OCI-M1 (cell line): ENCODE results near the gene TMCC3.
A peak's percentile ranks its signal among the peaks of the same experiment; 100 is the strongest.

Source experiments
- DNase-seq: peaks from one replicate; lab custom pipeline; 2025; lab: John Stamatoyannopoulos, UW

TMCC3 gene

DNA sequence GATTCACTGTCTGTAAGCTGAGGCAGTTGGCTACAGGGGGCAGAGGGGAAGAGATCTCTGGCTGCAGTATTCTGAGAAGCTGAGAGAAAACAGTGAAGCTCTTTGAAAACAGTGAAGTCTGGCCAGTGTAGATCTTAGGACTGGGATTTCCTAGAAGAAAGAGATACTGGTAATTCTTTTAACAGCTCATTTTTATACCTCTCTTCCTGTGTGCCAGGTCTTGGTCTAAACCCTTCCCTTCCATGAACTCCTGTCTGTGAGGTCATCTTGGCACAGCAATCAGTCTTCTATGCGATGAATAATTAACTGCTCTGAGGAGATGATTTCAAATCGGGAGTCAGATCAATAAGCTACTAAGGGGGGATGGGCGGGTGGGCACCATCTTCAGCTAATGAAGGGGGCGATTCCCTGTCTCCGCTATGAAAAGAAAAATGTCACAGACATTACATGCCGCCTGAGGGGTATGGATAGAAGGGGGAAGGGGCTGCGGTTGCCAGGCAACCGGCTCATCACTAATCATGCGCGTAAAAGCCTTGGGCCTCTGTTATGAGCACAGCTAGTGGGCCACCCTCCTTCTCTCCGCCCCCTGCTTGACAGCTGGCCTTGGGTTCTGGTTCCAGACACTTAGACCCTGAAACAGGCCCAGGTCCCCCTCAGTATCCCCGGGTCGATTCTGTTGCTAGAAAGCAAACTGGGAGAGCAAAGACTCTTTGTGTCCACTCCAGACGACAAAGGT, 115.4 kb downstream of the TMCC3 start:
- DNase-seq, result peak; percentile 63

GRCh38 chr12:94534278-94534677, 116.1 kb downstream of the TMCC3 start:
- no peak for DNase-seq

DNA sequence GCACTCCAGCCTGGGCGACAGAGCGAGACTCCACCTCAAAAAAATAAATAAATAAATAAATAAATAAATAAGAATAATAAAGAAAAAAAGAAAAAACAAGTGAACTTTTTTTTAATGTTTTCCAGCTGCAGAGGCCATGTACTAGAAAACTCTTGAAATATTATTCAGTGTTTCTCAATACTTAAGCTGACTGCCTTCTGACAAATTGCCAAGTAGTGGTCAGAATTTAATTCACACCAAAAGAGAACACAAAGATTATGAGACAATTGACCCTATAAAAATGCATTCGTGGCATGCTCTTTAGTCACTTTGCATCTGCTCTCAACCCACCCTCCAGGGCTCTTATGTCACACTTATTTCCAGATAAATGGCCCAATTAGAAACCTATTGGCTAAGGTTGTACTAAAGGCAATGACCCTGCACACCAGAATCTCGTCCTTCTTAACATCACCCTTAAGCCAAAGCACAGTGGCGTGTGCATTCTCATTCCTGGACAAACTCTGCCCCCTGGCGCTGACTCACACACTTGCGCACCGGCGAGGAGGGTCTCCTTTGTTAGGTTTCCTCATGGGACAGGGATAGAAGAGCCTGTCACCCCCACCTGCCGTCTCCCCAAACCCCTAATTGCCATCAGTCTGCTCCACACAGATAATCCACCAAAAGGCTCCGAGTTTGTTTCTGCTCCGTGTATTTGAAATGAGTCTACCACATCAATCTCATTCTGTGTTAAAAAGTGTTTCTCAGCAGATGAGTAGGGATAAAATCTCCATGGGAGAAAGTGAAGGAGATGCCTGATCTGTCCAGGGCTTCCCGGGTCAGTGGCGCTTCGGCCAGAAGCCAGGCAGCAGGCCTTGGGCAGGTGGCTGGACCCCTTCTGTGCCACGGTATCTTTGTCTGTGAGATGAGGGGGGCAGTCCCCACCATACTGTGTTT, 117.6 kb downstream of the TMCC3 start:
- DNase-seq, result peak; percentile 88

DNA sequence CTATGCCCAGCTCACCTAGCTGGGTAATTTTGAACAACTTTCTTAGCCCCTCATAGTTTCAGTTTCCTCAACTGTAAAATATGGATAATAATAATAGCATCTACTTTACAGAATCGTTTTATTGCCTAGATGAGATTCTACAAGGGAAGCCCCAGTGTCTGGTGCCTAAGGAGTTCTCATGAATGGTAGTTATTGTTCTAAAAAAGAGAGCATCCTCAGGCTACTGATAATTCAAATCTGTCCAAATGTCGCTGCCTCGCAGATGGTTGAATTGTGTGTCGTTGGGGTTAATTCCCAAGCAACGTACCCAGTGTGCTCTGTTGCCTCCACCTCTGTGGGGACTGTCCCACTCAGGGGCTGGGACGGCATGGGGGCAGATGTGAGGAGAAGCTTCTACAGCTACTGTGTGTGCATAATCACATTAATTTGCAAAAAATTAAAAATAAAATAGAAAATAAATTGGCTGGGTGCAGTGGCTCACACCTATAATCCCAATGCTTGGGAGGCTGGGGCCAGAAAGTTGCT, 119.1 kb downstream of the TMCC3 start:
- DNase-seq, result no peak

- no peak for DNase-seq
These were observed 124.4 kb downstream of the TMCC3 start for GRCh38 chr12:94525951-94526350.
